OCI-M2 (cell line): ENCODE data around the gene KRT77.
"Not testable (repeated sequence)": the region's sequence is repeated elsewhere in the genome, so short reads cannot be mapped to it uniquely, and the experiment has no call there.

Experiments
- DNase-seq: peaks from one replicate; lab custom pipeline; 2025; ENCODE audit not compliant: unreplicated experiment; lab: John Stamatoyannopoulos, UW

Gene KRT77

GRCh38 chr12:52679875-52680274, 23.4 kb downstream of the KRT77 start:
- DNase-seq = no peak

- DNase-seq = no peak
Observed at GRCh38 chr12:52677671-52678070, 25.7 kb downstream of the KRT77 start.

GRCh38 chr12:52677126-52677525, 26.2 kb downstream of the KRT77 start:
- DNase-seq = no peak

GRCh38 chr12:52676163-52676562, 27.2 kb downstream of the KRT77 start:
- DNase-seq = no peak

GRCh38 chr12:52675301-52675701, 28.0 kb downstream of the KRT77 start:
- no peak for DNase-seq

- DNase-seq = no peak
Observed at GRCh38 chr12:52674433-52674775, 28.9 kb downstream of the KRT77 start.

- DNase-seq = no peak
Observed at GRCh38 chr12:52673713-52674432, 29.5 kb downstream of the KRT77 start.

GRCh38 chr12:52673217-52673616, 30.1 kb downstream of the KRT77 start:
- no peak for DNase-seq

GRCh38 chr12:52672321-52672933, 30.9 kb downstream of the KRT77 start:
- no peak for DNase-seq

GRCh38 chr12:52670961-52671360, 32.4 kb downstream of the KRT77 start:
- DNase-seq = no peak

- no peak for DNase-seq
Observed at GRCh38 chr12:52670506-52670905, 32.8 kb downstream of the KRT77 start.

- not testable (repeated sequence) for DNase-seq
Observed at GRCh38 chr12:52669941-52670340, 33.4 kb downstream of the KRT77 start.

GRCh38 chr12:52669426-52669825, 33.9 kb downstream of the KRT77 start:
- no peak for DNase-seq

- DNase-seq = no peak
Observed at GRCh38 chr12:52667931-52668330, 35.4 kb downstream of the KRT77 start.

- DNase-seq = no peak
Observed at GRCh38 chr12:52667509-52667908, 35.8 kb downstream of the KRT77 start.

GRCh38 chr12:52666471-52666870, 36.9 kb downstream of the KRT77 start:
- DNase-seq = no peak

- DNase-seq = no peak
Observed at GRCh38 chr12:52663420-52663819, 39.9 kb downstream of the KRT77 start.

- no peak for DNase-seq
Observed at GRCh38 chr12:52662918-52663229, 40.5 kb downstream of the KRT77 start.

- DNase-seq = no peak
Observed at GRCh38 chr12:52662093-52662917, 41.0 kb downstream of the KRT77 start.

GRCh38 chr12:52661668-52662067, 41.7 kb downstream of the KRT77 start:
- no peak for DNase-seq

GRCh38 chr12:52660934-52661499, 42.3 kb downstream of the KRT77 start:
- no peak for DNase-seq

- no peak for DNase-seq
Observed at GRCh38 chr12:52659951-52660350, 43.4 kb downstream of the KRT77 start.
